Gastrocnemius medialis (tissue), 4 donors: ENCODE data around the gene CFAP119. TPM values are rescaled to one million over a fixed set of nuclear protein-coding genes. Genes with fewer than 3 reads are reported as not detected.
A peak's percentile ranks its signal among the peaks of the same experiment; 100 is the strongest.

Experiments used
- ATAC-seq, 2 donors: fragments of 150-250 bp; one replicate each; pipeline ENCODE4 v1.9.1; 2016
- DNase-seq, 2 donors: peaks; one replicate each; pipeline ENCODE4 v3.0.0-alpha.2; 2019
- H3K27ac ChIP-seq, 4 donors: fragments of 200-600 bp; sonication (generic); 1 replicate in 1 of 4; 2 replicates in 3 of 4; pipeline ENCODE4 v1.5.1; 2016 to 2018; ENCODE audit warnings: mild to moderate bottlenecking in 2 of 4, moderate library complexity in 1 of 4
- H3K27me3 ChIP-seq, 3 donors: fragments of 200-600 bp; sonication (generic) in 2 of 3; 1 replicate in 1 of 3; 2 replicates in 2 of 3; pipeline versions ENCODE4 v1.5.1 to v1.6.0; 2016 to 2019; ENCODE audit warnings: mild to moderate bottlenecking in 1 of 3, moderate library complexity in 1 of 3
- H3K36me3 ChIP-seq, 2 donors: fragments of 200-600 bp; sonication (generic) in 1 of 2; one replicate each; pipeline ENCODE4 v1.5.1; 2017 to 2018
- H3K4me1 ChIP-seq, 2 donors: fragments of 200-600 bp; sonication (generic) in 1 of 2; one replicate each; pipeline ENCODE4 v1.5.1; 2016 to 2017; ENCODE audit warnings: mild to moderate bottlenecking in 2 of 2
- H3K4me3 ChIP-seq, 4 donors: fragments of 200-600 bp; sonication (generic) in 3 of 4; 1 replicate in 1 of 4; 2 replicates in 3 of 4; pipeline ENCODE4 v1.5.1; 2016 to 2019; ENCODE audit warnings: mild to moderate bottlenecking in 2 of 4
- H3K9me3 ChIP-seq, 3 donors: fragments of 200-600 bp; sonication (generic) in 2 of 3; 1 replicate in 1 of 3; 2 replicates in 2 of 3; pipeline ENCODE4 v1.5.1; 2016 to 2019
- CTCF ChIP-seq, 5 experiments: fragments of 450-650 bp in 3 of 5; fragments of 200-600 bp in 2 of 5; sonication (generic) in 2 of 5; IDR thresholded peaks in 4 of 5; conservative IDR thresholded peaks in 1 of 5; 1 replicate in 4 of 5; 2 replicates in 1 of 5; pipeline ENCODE4 v1.5.1; 2016 to 2019; ENCODE audit warnings: antibody characterized with exemption in 5 of 5, mild to moderate bottlenecking in 3 of 5, moderate library complexity in 3 of 5
- POLR2A ChIP-seq, 2 donors: fragments of 450-650 bp; IDR thresholded peaks; one replicate each; pipeline ENCODE4 v1.6.1; 2017; ENCODE audit warnings: antibody characterized with exemption in 2 of 2, mild to moderate bottlenecking in 2 of 2, moderate library complexity in 2 of 2
- in situ Hi-C, 4 donors: fragments of 200-750 bp; cut with MboI; loops; one replicate each; pipeline versions ENCODE4 v1.15.0 to v1.8.0; 2017; ENCODE audit warnings: low sequenced_read_pairs in 4 of 4
- intact Hi-C: fragments of 100-400 bp; cut with DNase I; formaldehyde crosslinking; loops from one replicate; pipeline ENCODE4 v1.15.1; 2023; ENCODE audit warnings: low total_unique reads
- total RNA-seq, 4 donors: library from RNA; depleted of rRNA; stranded (reverse); fragments of >200 nt; gene quantifications; one replicate each; pipeline versions ENCODE4 v1.1.0 to v1.2.3, GENCODE V29; 2016

CFAP119 gene
- total RNA-seq, 4 donors from 2014 or later, result 0.73 to 5.8 (median 1.7) TPM; not detected in 1

- intact Hi-C loops (loop anchor here (1.0 to 5.0 kb wide), 4 partner anchors 13 to 433 kb away; partner anchors contain the start of genes CFAP119, FUS and RNF40), in situ Hi-C loops (no loop called here)
- H3K4me3 ChIP-seq, result peak overlapping the region; percentile 76 to 91 (median 88)
- H3K27me3 ChIP-seq, result no peaks in the 10 kb centered on the region
- H3K9me3 ChIP-seq, result no peaks in the 10 kb centered on the region
- H3K4me1 ChIP-seq, result peaks cover 7 to 8% of the 10 kb centered on the region in 2 donors
- TF ChIP-seq CTCF (IDR thresholded peaks at IDR 0.05 in 4 of 5, conservative IDR thresholded peaks at IDR 0.05 in 1 of 5), result no peak
- ATAC-seq (peak in 1 of 2 donors; percentile 2), DNase-seq (peak in 1 of 2 donors; percentile 49)
- H3K27ac ChIP-seq, result peak overlapping the region; percentile 73 to 91 (median 79)
- peaks cover 0 to 25% of the 10 kb centered on the region in 2 donors for H3K36me3 ChIP-seq
These were observed 13.0 kb downstream of the CFAP119 start for GRCh38 chr16:30748634-30749445.

- DNase-seq (peak; percentile 99 to 100), ATAC-seq (peak; percentile 95 to 96)
- in situ Hi-C loops, result no loop called here
- intact Hi-C loops, result loop anchor here (1.0 to 5.0 kb wide), 4 partner anchors 14 to 434 kb away; partner anchors contain the start of genes CFAP119, FUS and RNF40
- Histone ChIP-seq H3K27ac (peak within 1 kb of the TSS; percentile 73 to 91 (median 79)), H3K36me3 (peaks cover 0 to 25% of the 10 kb centered on the region in 2 donors), H3K4me3 (peak within 1 kb of the TSS; percentile 76 to 91 (median 88)), H3K27me3 (no peaks in the 10 kb centered on the region), H3K4me1 (peaks cover 7 to 8% of the 10 kb centered on the region in 2 donors), H3K9me3 (no peaks in the 10 kb centered on the region)
- TF ChIP-seq POLR2A (IDR thresholded peaks at IDR 0.05), result peak; percentile 48 to 53
- no peak for TF ChIP-seq CTCF (IDR thresholded peaks at IDR 0.05 in 4 of 5, conservative IDR thresholded peaks at IDR 0.05 in 1 of 5)
These were observed 13.8 kb downstream of the CFAP119 start, which contains the start of gene PHKG2 for GRCh38 chr16:30747799-30748633. Gene PHKG2 (plus strand): TSS chr16:30748425. CDS start chr16:30748821, 396 bp downstream.

DNA sequence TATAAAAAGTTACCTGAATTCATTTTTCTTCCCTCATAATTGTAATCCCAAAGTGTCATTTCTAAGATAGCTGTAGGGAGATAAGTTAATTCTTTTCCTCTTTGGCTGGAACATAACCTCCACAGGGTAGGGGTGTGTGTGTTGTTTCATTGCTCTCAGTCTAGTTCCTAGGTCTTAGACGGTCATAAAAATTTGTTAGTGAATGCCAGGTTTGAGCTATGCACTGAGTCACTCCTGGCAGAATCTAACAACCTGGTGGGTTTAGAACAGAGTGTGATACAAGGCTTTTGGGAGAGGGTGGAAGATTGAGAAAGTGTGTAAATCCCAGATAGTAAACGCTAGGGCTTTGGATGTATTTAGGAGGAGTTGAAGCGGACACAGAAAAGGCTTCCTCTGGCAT lies 14.5 kb downstream of the CFAP119 start:
- peaks cover 0 to 18% of the 10 kb centered on the region in 2 donors for H3K36me3 ChIP-seq

More for the DNA sequence above, 14.5 kb downstream of the CFAP119 start:
- peak overlapping the region; percentile 63 to 91 (median 83) for H3K4me3 ChIP-seq
- DNase-seq (no peak), ATAC-seq (peak in 1 of 2 donors; percentile 16)
- in situ Hi-C loops (no loop called here), intact Hi-C loops (loop anchor here (5.0 kb wide), 1 partner anchor 435 kb away; the partner anchor contains the start of gene FUS)
- TF ChIP-seq POLR2A (IDR thresholded peaks at IDR 0.05), result no peak
- TF ChIP-seq CTCF (IDR thresholded peaks at IDR 0.05 in 4 of 5, conservative IDR thresholded peaks at IDR 0.05 in 1 of 5), result no peak
- no peaks in the 10 kb centered on the region for H3K9me3 ChIP-seq
- peaks cover 7 to 8% of the 10 kb centered on the region in 2 donors for H3K4me1 ChIP-seq
- H3K27me3 ChIP-seq, result no peaks in the 10 kb centered on the region
- H3K27ac ChIP-seq, result peak overlapping the region; percentile 73 to 86 (median 78)
